Ascending aorta (tissue), 2 donors: ENCODE data around the gene AP1B1. TPM values are rescaled to one million over a fixed set of nuclear protein-coding genes. Genes with fewer than 3 reads are reported as not detected.
A peak's percentile ranks its signal among the peaks of the same experiment; 100 is the strongest.

ENCODE experiments used
- DNase-seq, 2 donors: peaks; one replicate each; pipeline ENCODE4 v3.0.0-alpha.2; 2019; ENCODE audit warnings: low spot score in 2 of 2
- H3K27ac ChIP-seq, 2 donors: fragments of 200-600 bp; sonication (generic); one replicate each; pipeline ENCODE4 v1.5.1; 2016 to 2017; ENCODE audit warnings: mild to moderate bottlenecking in 1 of 2
- H3K27me3 ChIP-seq: fragments of 200-600 bp; sonication (generic); one replicate; pipeline ENCODE4 v1.5.1; 2017
- H3K36me3 ChIP-seq, 2 donors: fragments of 200-600 bp; sonication (generic); one replicate each; pipeline ENCODE4 v1.5.1; 2016
- H3K4me1 ChIP-seq, 2 donors: fragments of 200-600 bp; sonication (generic); one replicate each; pipeline ENCODE4 v1.5.1; 2016 to 2017; ENCODE audit warnings: mild to moderate bottlenecking in 1 of 2
- H3K4me3 ChIP-seq, 2 donors: fragments of 200-600 bp; sonication (generic); one replicate each; pipeline ENCODE4 v1.5.1; 2016 to 2017; ENCODE audit warnings: mild to moderate bottlenecking in 1 of 2
- H3K9me3 ChIP-seq, 2 donors: fragments of 200-600 bp; sonication (generic); one replicate each; pipeline ENCODE4 v1.5.1; 2016
- intact Hi-C: fragments of 100-400 bp; cut with DNase I; formaldehyde crosslinking; loops from one replicate; pipeline ENCODE4 v1.15.1; 2023
- total RNA-seq: library from RNA; depleted of rRNA; stranded (reverse); fragments of >200 nt; gene quantifications from one replicate; pipeline ENCODE4 v1.1.0, GENCODE V29; 2016
- TF ChIP-seq, protein P1 (sequence below), 3 experiments: fragments of 200-600 bp in 2 of 3; fragments of 450-650 bp in 1 of 3; sonication (generic) in 2 of 3; IDR thresholded peaks; one replicate each; pipeline ENCODE4 v1.5.1; 2016 to 2019; ENCODE audit warnings: antibody characterized with exemption in 3 of 3, mild to moderate bottlenecking in 1 of 3, moderate library complexity in 1 of 3

Gene AP1B1
- total RNA-seq, 1 donor from 2014 or later: 86.4 TPM

DNA sequence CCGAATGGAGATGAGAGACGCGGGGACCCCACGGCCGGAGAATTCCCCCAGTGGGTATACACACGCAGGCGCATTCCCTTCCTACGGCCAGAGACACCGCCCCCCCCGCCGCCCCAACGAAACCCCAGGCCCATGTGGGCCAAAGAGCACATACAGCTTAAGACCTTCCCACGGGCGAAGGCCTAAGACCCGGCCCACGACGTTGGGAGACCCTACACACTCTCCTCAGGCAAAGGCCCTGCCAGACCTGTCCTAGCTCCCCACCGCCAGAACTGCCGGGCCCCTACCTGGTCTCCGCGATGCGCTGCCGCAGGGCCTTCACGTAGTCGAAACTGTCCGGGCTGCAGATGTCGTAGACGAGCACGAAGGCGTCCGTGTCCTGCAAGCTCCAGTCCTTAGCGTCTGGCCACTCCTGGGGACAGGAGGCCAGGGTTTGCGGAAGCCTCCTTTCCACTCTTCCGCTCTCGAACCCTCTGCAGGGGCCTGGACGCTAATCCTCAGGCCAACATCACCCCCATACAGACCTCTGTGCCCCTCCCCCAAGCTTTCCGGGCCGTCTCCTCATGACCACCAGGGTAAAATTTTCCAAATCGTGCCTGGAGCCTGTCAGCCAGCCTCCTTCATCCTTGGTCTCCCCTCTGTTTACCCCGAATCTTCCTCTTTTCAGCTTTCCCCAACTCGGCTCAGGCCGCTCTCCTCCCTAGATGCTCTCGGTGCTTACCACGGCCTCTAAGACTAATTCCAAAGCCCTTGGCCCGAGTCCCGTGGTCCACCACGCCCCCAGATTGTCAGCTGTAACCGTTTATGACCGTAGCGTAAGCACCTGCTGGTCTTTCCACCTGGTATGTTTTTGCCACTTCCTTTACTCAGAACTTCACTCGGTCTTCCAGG, 74.5 kb downstream of the AP1B1 start:
- intact Hi-C loops: loop anchor here (2.0 kb wide), 1 partner anchor 29 kb away; no protein-coding TSS in a partner anchor
- TF ChIP-seq, protein P1, sequence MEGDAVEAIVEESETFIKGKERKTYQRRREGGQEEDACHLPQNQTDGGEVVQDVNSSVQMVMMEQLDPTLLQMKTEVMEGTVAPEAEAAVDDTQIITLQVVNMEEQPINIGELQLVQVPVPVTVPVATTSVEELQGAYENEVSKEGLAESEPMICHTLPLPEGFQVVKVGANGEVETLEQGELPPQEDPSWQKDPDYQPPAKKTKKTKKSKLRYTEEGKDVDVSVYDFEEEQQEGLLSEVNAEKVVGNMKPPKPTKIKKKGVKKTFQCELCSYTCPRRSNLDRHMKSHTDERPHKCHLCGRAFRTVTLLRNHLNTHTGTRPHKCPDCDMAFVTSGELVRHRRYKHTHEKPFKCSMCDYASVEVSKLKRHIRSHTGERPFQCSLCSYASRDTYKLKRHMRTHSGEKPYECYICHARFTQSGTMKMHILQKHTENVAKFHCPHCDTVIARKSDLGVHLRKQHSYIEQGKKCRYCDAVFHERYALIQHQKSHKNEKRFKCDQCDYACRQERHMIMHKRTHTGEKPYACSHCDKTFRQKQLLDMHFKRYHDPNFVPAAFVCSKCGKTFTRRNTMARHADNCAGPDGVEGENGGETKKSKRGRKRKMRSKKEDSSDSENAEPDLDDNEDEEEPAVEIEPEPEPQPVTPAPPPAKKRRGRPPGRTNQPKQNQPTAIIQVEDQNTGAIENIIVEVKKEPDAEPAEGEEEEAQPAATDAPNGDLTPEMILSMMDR (IDR thresholded peaks at IDR 0.05): no peak
- Histone ChIP-seq H3K4me3 (peak overlapping the region in 1 of 2 donors; percentile 26), H3K27me3 (peaks cover 13% of the 10 kb centered on the region), H3K9me3 (no peaks in the 10 kb centered on the region), H3K4me1 (peaks cover 24 to 45% of the 10 kb centered on the region in 2 donors), H3K36me3 (no peaks in the 10 kb centered on the region), H3K27ac (no peak overlapping the region)
- no peak for DNase-seq

DNA sequence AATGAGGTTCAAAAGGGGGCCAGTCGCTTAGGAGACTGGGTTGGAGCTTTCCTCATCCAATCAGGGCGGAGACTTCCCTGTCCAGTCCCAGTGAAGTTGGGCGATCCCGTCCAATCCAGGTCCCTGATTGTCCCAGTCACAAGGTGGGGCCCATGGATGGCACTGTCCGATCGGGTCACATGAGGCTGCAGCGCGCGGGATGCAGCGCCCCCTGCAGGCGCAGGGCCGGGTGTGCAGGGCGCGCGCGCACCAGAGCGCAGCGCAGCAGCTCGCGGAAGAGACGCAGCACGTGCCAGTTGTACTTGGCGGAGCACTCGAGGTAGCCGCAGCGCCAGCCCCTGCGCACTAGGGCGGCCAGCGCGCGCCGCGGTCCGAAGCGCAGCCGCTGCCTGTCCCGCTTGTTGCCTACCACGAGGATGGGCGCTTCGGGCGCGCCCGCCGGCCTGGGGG, 75.2 kb downstream of the AP1B1 start:
- DNase-seq: no peak
- Histone ChIP-seq H3K9me3 (no peaks in the 10 kb centered on the region), H3K27ac (no peak overlapping the region), H3K4me3 (peak overlapping the region in 1 of 2 donors; percentile 26), H3K27me3 (peaks cover 13% of the 10 kb centered on the region), H3K4me1 (peaks cover 31 to 52% of the 10 kb centered on the region in 2 donors), H3K36me3 (no peaks in the 10 kb centered on the region)
- intact Hi-C loops: no loop called here
- TF ChIP-seq, protein P1 (IDR thresholded peaks at IDR 0.05): peak; percentile 61 to 64 (median 62)

GRCh38 chr22:29312218-29313125, 75.9 kb downstream of the AP1B1 start:
- H3K4me3 ChIP-seq: no peak overlapping the region
- H3K4me1 ChIP-seq: peaks cover 35 to 58% of the 10 kb centered on the region in 2 donors
- no peaks in the 10 kb centered on the region for H3K9me3 ChIP-seq
- intact Hi-C loops: no loop called here
- no peak for DNase-seq
- H3K27me3 ChIP-seq: peaks cover 13% of the 10 kb centered on the region
- TF ChIP-seq, protein P1 (IDR thresholded peaks at IDR 0.05): no peak
- no peak overlapping the region for H3K27ac ChIP-seq
- H3K36me3 ChIP-seq: no peaks in the 10 kb centered on the region

DNA sequence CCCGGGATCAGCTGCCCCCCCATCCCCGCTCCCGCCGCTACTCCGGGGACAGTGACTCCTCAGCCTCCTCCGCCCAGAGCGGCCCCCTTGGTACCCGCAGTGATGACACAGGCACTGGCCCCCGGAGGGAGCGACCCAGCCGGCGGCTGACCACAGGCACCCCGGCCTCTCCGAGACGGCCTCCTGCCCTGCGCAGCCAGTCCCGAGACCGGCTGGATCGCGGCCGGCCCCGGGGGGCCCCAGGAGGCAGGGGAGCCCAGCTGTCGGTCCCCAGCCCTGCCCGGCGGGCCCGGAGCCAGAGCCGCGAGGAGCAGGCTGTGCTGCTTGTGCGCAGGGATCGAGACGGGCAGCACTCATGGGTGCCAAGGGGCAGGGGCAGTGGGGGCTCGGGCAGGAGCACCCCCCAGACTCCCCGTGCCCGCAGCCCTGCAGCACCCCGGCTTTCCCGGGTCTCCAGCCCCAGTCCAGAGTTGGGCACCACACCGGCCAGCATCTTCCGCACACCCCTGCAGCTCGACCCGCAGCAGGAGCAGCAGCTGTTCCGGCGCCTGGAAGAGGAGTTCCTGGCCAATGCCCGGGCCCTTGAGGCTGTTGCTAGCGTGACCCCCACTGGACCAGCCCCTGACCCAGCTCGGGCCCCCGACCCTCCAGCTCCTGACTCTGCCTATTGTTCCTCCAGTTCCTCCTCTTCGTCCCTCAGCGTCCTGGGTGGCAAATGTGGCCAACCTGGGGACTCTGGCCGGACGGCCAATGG, 76.7 kb downstream of the AP1B1 start:
- no peaks in the 10 kb centered on the region for H3K9me3 ChIP-seq
- peak overlapping the region; percentile 21 to 55 for H3K4me3 ChIP-seq
- peaks cover 35 to 61% of the 10 kb centered on the region in 2 donors for H3K4me1 ChIP-seq
- H3K27ac ChIP-seq: peak overlapping the region; percentile 48 to 69
- TF ChIP-seq, protein P1 (IDR thresholded peaks at IDR 0.05): no peak
- H3K27me3 ChIP-seq: peaks cover 13% of the 10 kb centered on the region
- intact Hi-C loops: loop anchor here (1.0 kb wide), 1 partner anchor 242 kb away; the partner anchor contains the start of gene THOC5
- DNase-seq: no peak
- H3K36me3 ChIP-seq: no peaks in the 10 kb centered on the region
